ENCODE data around the gene SIM2. TPM values are rescaled to one million over a fixed set of nuclear protein-coding genes. Genes with fewer than 3 reads are reported as not detected.

Gene SIM2
- total and polyA plus RNA-seq, 2 donors (not counting 1 experiment from before 2014, with no cell fraction given), result 0.22 TPM; not detected in 1

DNA sequence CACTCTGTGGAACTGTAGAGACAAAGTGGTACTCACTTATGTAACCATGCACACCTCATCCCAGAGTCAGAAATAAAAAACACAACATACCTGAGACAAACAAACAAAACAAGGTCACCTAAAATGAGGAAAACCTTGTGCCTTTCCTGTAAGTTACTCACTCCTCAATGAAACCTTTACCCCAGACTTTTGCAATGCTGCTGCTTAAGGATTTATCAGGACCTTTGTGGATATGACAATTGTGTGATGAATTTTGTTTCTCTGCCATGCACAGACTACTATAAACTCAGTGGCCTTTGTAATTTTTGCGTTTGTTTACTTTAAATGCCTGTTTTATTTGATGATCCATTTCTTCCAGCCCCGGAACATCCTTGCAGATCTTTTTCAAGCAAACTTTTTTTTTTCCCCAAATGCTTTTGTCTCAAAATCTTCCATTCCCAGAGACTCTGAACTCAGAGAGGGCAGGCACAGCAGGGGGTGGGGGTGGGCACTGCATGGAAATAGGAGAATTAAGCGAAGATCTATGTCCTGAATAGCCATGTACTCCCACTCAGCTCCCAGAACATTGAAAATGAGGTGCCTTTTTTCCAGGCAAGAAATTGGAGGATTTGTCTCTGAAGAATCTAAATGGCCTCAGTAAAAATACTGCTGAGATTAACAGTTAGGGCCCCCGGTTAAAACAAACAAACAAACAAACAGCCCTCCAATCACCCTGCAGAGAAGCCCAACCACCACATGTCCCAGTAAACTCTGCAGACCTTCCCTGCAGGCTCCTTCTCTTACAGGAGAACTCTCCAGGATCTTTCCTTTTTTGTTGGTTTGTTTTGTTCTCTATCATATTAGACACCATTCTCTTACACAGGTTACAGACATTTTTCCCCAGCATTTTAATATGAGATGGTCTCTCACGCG, 22.6 kb upstream of the SIM2 start:
- TF ChIP-seq EZH2 (IDR thresholded peaks at IDR 0.05; ENCODE audit: low read length, missing control alignments) (no peak), CTCF (conservative IDR thresholded peaks at IDR 0.05 in 1 of 2, IDR thresholded peaks at IDR 0.05 in 1 of 2; ENCODE audit: low read depth in 1 of 2, low read length in 2 of 2) (no peak)
- no peak overlapping the region for H2AFZ ChIP-seq (ENCODE audit: low read length)
- peaks cover 8% of the 10 kb centered on the region for H3K27me3 ChIP-seq (ENCODE audit: control insufficient read depth, insufficient read depth, low read length)
- no peak overlapping the region for H3K4me3 ChIP-seq (replicated peaks in 1 of 4; ENCODE audit: control extremely low read depth in 1 of 4, insufficient read depth in 1 of 4, low read depth in 3 of 4, low read length in 4 of 4)
- DNase-seq (ENCODE audit: low read depth in 2 of 2), result no peak
- H3K4me2 ChIP-seq (ENCODE audit: extremely low read depth, insufficient read depth, low read length), result no peak overlapping the region
- H4K20me1 ChIP-seq (ENCODE audit: control insufficient read depth, extremely low read depth, insufficient read depth, low read length), result no peaks in the 10 kb centered on the region
- H3K4me1 ChIP-seq (ENCODE audit: control insufficient read depth, extremely low read depth, insufficient read depth, low read length), result no peaks in the 10 kb centered on the region
- H3K36me3 ChIP-seq (ENCODE audit: control insufficient read depth, insufficient read depth, low read length), result no peaks in the 10 kb centered on the region
- no peaks in the 10 kb centered on the region for H3K79me2 ChIP-seq (ENCODE audit: control insufficient read depth, insufficient read depth, low read length)
- H3K9ac ChIP-seq (ENCODE audit: insufficient read depth, low read length), result no peak overlapping the region
- H3K9me3 ChIP-seq (ENCODE audit: control insufficient read depth, insufficient read depth, low read depth, low read length), result no peaks in the 10 kb centered on the region
- H3K27ac ChIP-seq (ENCODE audit: insufficient read depth, low read length), result no peak overlapping the region

DNA sequence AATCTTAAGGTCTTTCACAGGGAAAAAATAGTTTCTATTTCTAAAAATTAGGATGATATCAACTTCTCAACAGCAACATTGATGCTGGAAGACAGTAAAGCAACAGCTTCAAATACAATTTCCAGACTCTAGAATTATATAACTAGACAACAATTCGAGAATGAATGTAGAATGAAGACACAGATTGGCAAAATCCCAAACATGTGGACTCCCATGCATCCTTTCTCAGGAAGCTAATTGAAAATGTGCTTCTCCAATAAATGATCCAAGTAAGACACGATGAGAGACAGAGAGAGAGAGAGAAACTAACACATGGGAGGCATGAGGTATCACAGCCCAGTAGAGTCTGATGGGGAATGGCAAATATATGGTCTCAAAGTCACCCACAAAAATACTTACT, 21.5 kb upstream of the SIM2 start:
- no peaks in the 10 kb centered on the region for H3K4me1 ChIP-seq (ENCODE audit: control insufficient read depth, extremely low read depth, insufficient read depth, low read length)
- H2AFZ ChIP-seq (ENCODE audit: low read length), result no peak overlapping the region
- H3K4me3 ChIP-seq (replicated peaks in 1 of 4; ENCODE audit: control extremely low read depth in 1 of 4, insufficient read depth in 1 of 4, low read depth in 3 of 4, low read length in 4 of 4), result no peak overlapping the region
- H3K27me3 ChIP-seq (ENCODE audit: control insufficient read depth, insufficient read depth, low read length), result peaks cover 7% of the 10 kb centered on the region
- no peaks in the 10 kb centered on the region for H3K9me3 ChIP-seq (ENCODE audit: control insufficient read depth, insufficient read depth, low read depth, low read length)
- no peaks in the 10 kb centered on the region for H3K79me2 ChIP-seq (ENCODE audit: control insufficient read depth, insufficient read depth, low read length)
- H3K36me3 ChIP-seq (ENCODE audit: control insufficient read depth, insufficient read depth, low read length), result no peaks in the 10 kb centered on the region
- H3K4me2 ChIP-seq (ENCODE audit: extremely low read depth, insufficient read depth, low read length), result no peak overlapping the region
- TF ChIP-seq CTCF (conservative IDR thresholded peaks at IDR 0.05 in 1 of 2, IDR thresholded peaks at IDR 0.05 in 1 of 2; ENCODE audit: low read depth in 1 of 2, low read length in 2 of 2) (no peak), EZH2 (IDR thresholded peaks at IDR 0.05; ENCODE audit: low read length, missing control alignments) (no peak)
- H3K27ac ChIP-seq (ENCODE audit: insufficient read depth, low read length), result no peak overlapping the region
- DNase-seq (ENCODE audit: low read depth in 2 of 2), result no peak
- no peak overlapping the region for H3K9ac ChIP-seq (ENCODE audit: insufficient read depth, low read length)
- no peaks in the 10 kb centered on the region for H4K20me1 ChIP-seq (ENCODE audit: control insufficient read depth, extremely low read depth, insufficient read depth, low read length)

GRCh38 chr21:36678538-36678937, 20.4 kb upstream of the SIM2 start:
- no peaks in the 10 kb centered on the region for H3K36me3 ChIP-seq (ENCODE audit: control insufficient read depth, insufficient read depth, low read length)
- TF ChIP-seq EZH2 (IDR thresholded peaks at IDR 0.05; ENCODE audit: low read length, missing control alignments) (no peak), CTCF (conservative IDR thresholded peaks at IDR 0.05 in 1 of 2, IDR thresholded peaks at IDR 0.05 in 1 of 2; ENCODE audit: low read depth in 1 of 2, low read length in 2 of 2) (no peak)
- no peak for DNase-seq (ENCODE audit: low read depth in 2 of 2)
- H4K20me1 ChIP-seq (ENCODE audit: control insufficient read depth, extremely low read depth, insufficient read depth, low read length), result no peaks in the 10 kb centered on the region
- no peaks in the 10 kb centered on the region for H3K9me3 ChIP-seq (ENCODE audit: control insufficient read depth, insufficient read depth, low read depth, low read length)
- H3K27ac ChIP-seq (ENCODE audit: insufficient read depth, low read length), result no peak overlapping the region
- H3K9ac ChIP-seq (ENCODE audit: insufficient read depth, low read length), result no peak overlapping the region
- H3K4me3 ChIP-seq (replicated peaks in 1 of 4; ENCODE audit: control extremely low read depth in 1 of 4, insufficient read depth in 1 of 4, low read depth in 3 of 4, low read length in 4 of 4), result no peak overlapping the region
- no peak overlapping the region for H2AFZ ChIP-seq (ENCODE audit: low read length)
- H3K79me2 ChIP-seq (ENCODE audit: control insufficient read depth, insufficient read depth, low read length), result no peaks in the 10 kb centered on the region
- no peak overlapping the region for H3K4me2 ChIP-seq (ENCODE audit: extremely low read depth, insufficient read depth, low read length)
- no peaks in the 10 kb centered on the region for H3K4me1 ChIP-seq (ENCODE audit: control insufficient read depth, extremely low read depth, insufficient read depth, low read length)
- H3K27me3 ChIP-seq (ENCODE audit: control insufficient read depth, insufficient read depth, low read length), result peaks cover 6% of the 10 kb centered on the region
